SK-N-SH (cell line): Measurements from ENCODE around the gene NOL7. TPM values are rescaled to one million over a fixed set of nuclear protein-coding genes. Genes with fewer than 3 reads are reported as not detected.

Experiments
- CTCF ChIA-PET: fragments of 300-600, 350-600 bp; formaldehyde crosslinking; extraction: SDS; loops from one replicate; lab custom pipeline; 2021; lab: Yijun Ruan, JAX
- POLR2A ChIA-PET: fragments of 350-600 bp; sonication (Branson Sonifier 250); formaldehyde crosslinking; extraction: SDS; loops from one replicate; lab custom pipeline; 2020; ENCODE audit warnings: antibody characterized with exemption, inconsistent platforms; lab: Yijun Ruan, JAX
- DNase-seq: peaks from one replicate; pipeline ENCODE4 v3.0.0; 2012
- H2AFZ ChIP-seq: fragments of 200-600 bp; sonication (generic); 2 replicates; pipeline ENCODE4 v1.8.1; 2016; ENCODE audit warnings: antibody characterized with exemption, mild to moderate bottlenecking, low read depth
- H3F3A ChIP-seq: fragments of 200-600 bp; sonication (generic); replicated peaks from 2 replicates; pipeline ENCODE3; 2016; ENCODE audit warnings: antibody characterized with exemption, mild to moderate bottlenecking; ENCODE audit not compliant: insufficient read depth
- H3K27ac ChIP-seq, 2 experiments: fragments of 200-500 bp in 1 of 2; fragments of 200-600 bp in 1 of 2; sonication (Bioruptor generic) in 1 of 2; sonication (generic), shearing (Covaris generic) in 1 of 2; 2 replicates each; pipeline versions ENCODE4 v1.5.1 to v1.6.1; 2014 to 2016; ENCODE audit warnings: low read depth in 2 of 2, inconsistent platforms in 1 of 2, low read length in 1 of 2, mild to moderate bottlenecking in 1 of 2, mixed read lengths in 1 of 2
- H3K27me3 ChIP-seq: fragments of 200-600 bp; sonication (generic), shearing (Covaris generic); 2 replicates; pipeline ENCODE4 v1.6.1; 2016; ENCODE audit warnings: mixed run types; ENCODE audit not compliant: insufficient read depth
- H3K36me3 ChIP-seq, 2 experiments: fragments of 200-500 bp in 1 of 2; fragments of 200-600 bp in 1 of 2; sonication (Bioruptor generic) in 1 of 2; sonication (generic) in 1 of 2; replicated peaks in 1 of 2; 2 replicates each; pipeline versions ENCODE3 to v1.5.1; 2014 to 2016; ENCODE audit warnings: low read length in 1 of 2, mild to moderate bottlenecking in 1 of 2; ENCODE audit not compliant: insufficient read depth in 2 of 2, control insufficient read depth in 1 of 2
- H3K4me1 ChIP-seq, 2 experiments: fragments of 200-500 bp in 1 of 2; fragments of 200-600 bp in 1 of 2; sonication (Bioruptor generic) in 1 of 2; sonication (generic), shearing (Covaris generic) in 1 of 2; 2 replicates each; pipeline versions ENCODE4 v1.5.1 to v1.6.1; 2014 to 2016; ENCODE audit warnings: low read depth in 1 of 2, low read length in 1 of 2, mixed run types in 1 of 2; ENCODE audit not compliant: insufficient read depth in 2 of 2, control insufficient read depth in 1 of 2
- H3K4me2 ChIP-seq: fragments of 200-600 bp; sonication (generic), shearing (Covaris generic); 2 replicates; pipeline ENCODE4 v1.6.1; 2017; ENCODE audit warnings: mixed run types
- H3K4me3 ChIP-seq, 2 experiments: fragments of 200-500 bp in 1 of 2; fragments of 200-600 bp in 1 of 2; sonication (Bioruptor generic) in 1 of 2; sonication (generic), shearing (Covaris generic) in 1 of 2; 2 replicates each; pipeline versions ENCODE4 v1.5.1 to v1.8.1; 2014 to 2016; ENCODE audit warnings: low read depth in 2 of 2, inconsistent platforms in 1 of 2, low read length in 1 of 2, mild to moderate bottlenecking in 1 of 2, mixed read lengths in 1 of 2, moderate library complexity in 1 of 2
- H3K79me2 ChIP-seq: fragments of 200-600 bp; sonication (generic); 2 replicates; pipeline ENCODE4 v1.8.1; 2017; ENCODE audit warnings: mild to moderate bottlenecking; ENCODE audit not compliant: insufficient read depth
- H3K9ac ChIP-seq: fragments of 200-600 bp; sonication (generic); 2 replicates; pipeline ENCODE4 v1.6.1; 2017; ENCODE audit warnings: mixed run types
- H3K9me2 ChIP-seq: fragments of 200-600 bp; sonication (generic); 2 replicates; pipeline ENCODE4 v1.6.1; 2017; ENCODE audit warnings: mixed run types
- H3K9me3 ChIP-seq: fragments of 200-600 bp; sonication (generic); 2 replicates; pipeline ENCODE4 v1.6.1; 2017; ENCODE audit warnings: mixed run types, mild to moderate bottlenecking, moderate library complexity
- H4K20me1 ChIP-seq: fragments of 200-600 bp; sonication (generic); 2 replicates; pipeline ENCODE4 v1.6.1; 2017; ENCODE audit warnings: mild to moderate bottlenecking, mixed run types; ENCODE audit not compliant: insufficient read depth
- CHD2 ChIP-seq: fragments of 150-350 bp; IDR thresholded peaks from 2 replicates; pipeline ENCODE4 v1.6.1; 2018; ENCODE audit warnings: low read length; ENCODE audit not compliant: partially characterized antibody
- EP300 ChIP-seq, 2 experiments: IDR thresholded peaks; 2 replicates each; pipeline versions ENCODE4 v1.4.0 to v1.6.1; 2012; ENCODE audit warnings: borderline replicate concordance in 1 of 2, low read depth in 1 of 2, low read length in 1 of 2
- FOXJ3 ChIP-seq: sonication (generic); formaldehyde crosslinking; IDR thresholded peaks from 2 replicates; pipeline ENCODE4 v1.5.1; 2020; ENCODE audit warnings: mild to moderate bottlenecking, missing genetic modification reagents
- FOXM1 ChIP-seq: IDR thresholded peaks from 2 replicates; pipeline ENCODE4 v1.4.0; 2012; ENCODE audit warnings: low read depth, mild to moderate bottlenecking
- JUND ChIP-seq: IDR thresholded peaks from 2 replicates; pipeline ENCODE4 v1.4.0; 2012
- NFIC ChIP-seq: IDR thresholded peaks from 2 replicates; pipeline ENCODE4 v1.4.0; 2012; ENCODE audit warnings: borderline replicate concordance
- NRF1 ChIP-seq: IDR thresholded peaks from 2 replicates; pipeline ENCODE4 v1.6.1; 2012; ENCODE audit warnings: low read depth, mild to moderate bottlenecking, low read length
- POLR2AphosphoS5 ChIP-seq: IDR thresholded peaks from 2 replicates; pipeline ENCODE4 v1.6.1; 2012; ENCODE audit warnings: low read depth, low read length
- RCOR1 ChIP-seq: fragments of 150-350 bp; IDR thresholded peaks from 2 replicates; pipeline ENCODE4 v1.6.1; 2017; ENCODE audit warnings: antibody characterized with exemption, low read length
- RFX5 ChIP-seq: IDR thresholded peaks from 2 replicates; pipeline ENCODE4 v1.6.1; 2012; ENCODE audit warnings: mild to moderate bottlenecking, improper control_type of control experiment, low read length
- SMC3 ChIP-seq: IDR thresholded peaks from 2 replicates; pipeline ENCODE4 v1.6.1; 2012; ENCODE audit warnings: low read depth, low read length, improper control_type of control experiment
- TAF1 ChIP-seq: IDR thresholded peaks from 2 replicates; pipeline ENCODE4 v1.6.1; 2012; ENCODE audit warnings: low read depth, mild to moderate bottlenecking, low read length, moderate library complexity, borderline replicate concordance
- TCF12 ChIP-seq: IDR thresholded peaks from 2 replicates; pipeline ENCODE4 v1.4.0; 2012
- WGBS: methylation state at CpG from one replicate; pipeline ENCODE4 v1.1.6; 2017; ENCODE audit warnings: low lambda C conversion rate; 5-methylcytosine and 5-hydroxymethylcytosine counted together
- polyA plus RNA-seq, 3 experiments: library from polyadenylated mRNA; depleted of rRNA; stranded (reverse); fragments of >200 nt; gene quantifications; 2 replicates each; pipeline ENCODE4 v1.2.3, GENCODE V29; 2012
- TF ChIP-seq, protein P1 (sequence below): fragments of 150-350 bp; IDR thresholded peaks from 2 replicates; pipeline ENCODE4 v1.6.1; 2016; ENCODE audit warnings: mild to moderate bottlenecking, low read depth, low read length
- TF ChIP-seq, protein P2 (sequence below): fragments of 150-350 bp; IDR thresholded peaks from 2 replicates; pipeline ENCODE4 v1.6.1; 2017; ENCODE audit warnings: antibody characterized with exemption, low read length, low read depth, borderline replicate concordance
- TF ChIP-seq, protein P3 (sequence below): IDR thresholded peaks from 2 replicates; pipeline ENCODE4 v1.6.1; 2012; ENCODE audit warnings: mild to moderate bottlenecking, low read depth, low read length, moderate library complexity

The NOL7 gene
- polyA plus RNA-seq, 1 of the 3 experiments (the other 2 are of a cell fraction): 103 TPM

DNA sequence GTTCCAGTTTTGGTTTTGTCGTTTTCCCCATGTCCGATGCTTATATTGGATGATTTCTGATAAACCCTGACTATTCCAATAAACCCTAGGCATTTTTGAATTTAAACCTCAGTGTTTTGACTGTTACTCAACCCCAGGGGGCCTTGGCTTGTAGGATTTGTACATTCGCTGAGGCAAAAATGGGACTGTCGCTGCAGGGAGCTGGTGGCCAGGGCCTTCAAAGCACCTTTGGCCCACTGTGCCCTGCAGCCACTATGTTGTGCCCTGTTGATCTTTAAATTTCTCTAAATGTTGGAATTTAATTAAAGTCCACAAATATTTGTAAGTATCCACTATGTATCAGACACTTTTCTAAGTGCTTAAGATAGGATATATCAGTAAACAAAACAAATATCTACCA is 9.5 kb upstream of the NOL7 start:
- no peak overlapping the region for H3K4me2 ChIP-seq
- peaks cover 0 to 3% of the 10 kb centered on the region in 2 experiments; a peak in 1 of 4 replicates for H3K4me1 ChIP-seq
- no peak for TF ChIP-seq RFX5
- TF ChIP-seq CHD2: no peak
- no peak for TF ChIP-seq EP300 (IDR thresholded peaks at IDR 0.05; ENCODE audit: borderline replicate concordance in 1 of 2, low read depth in 1 of 2, low read length in 1 of 2)
- TF ChIP-seq, protein P1, sequence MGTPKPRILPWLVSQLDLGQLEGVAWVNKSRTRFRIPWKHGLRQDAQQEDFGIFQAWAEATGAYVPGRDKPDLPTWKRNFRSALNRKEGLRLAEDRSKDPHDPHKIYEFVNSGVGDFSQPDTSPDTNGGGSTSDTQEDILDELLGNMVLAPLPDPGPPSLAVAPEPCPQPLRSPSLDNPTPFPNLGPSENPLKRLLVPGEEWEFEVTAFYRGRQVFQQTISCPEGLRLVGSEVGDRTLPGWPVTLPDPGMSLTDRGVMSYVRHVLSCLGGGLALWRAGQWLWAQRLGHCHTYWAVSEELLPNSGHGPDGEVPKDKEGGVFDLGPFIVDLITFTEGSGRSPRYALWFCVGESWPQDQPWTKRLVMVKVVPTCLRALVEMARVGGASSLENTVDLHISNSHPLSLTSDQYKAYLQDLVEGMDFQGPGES: no peak
- no peak for TF ChIP-seq RCOR1
- TF ChIP-seq TAF1: no peak
- TF ChIP-seq FOXJ3 (CRISPR knock-in tag): no peak
- no peak for TF ChIP-seq NRF1
- no peak for TF ChIP-seq TCF12
- TF ChIP-seq NFIC: no peak
- no peak for TF ChIP-seq POLR2AphosphoS5
- no peak for TF ChIP-seq SMC3
- no peak for TF ChIP-seq JUND
- TF ChIP-seq, protein P2, sequence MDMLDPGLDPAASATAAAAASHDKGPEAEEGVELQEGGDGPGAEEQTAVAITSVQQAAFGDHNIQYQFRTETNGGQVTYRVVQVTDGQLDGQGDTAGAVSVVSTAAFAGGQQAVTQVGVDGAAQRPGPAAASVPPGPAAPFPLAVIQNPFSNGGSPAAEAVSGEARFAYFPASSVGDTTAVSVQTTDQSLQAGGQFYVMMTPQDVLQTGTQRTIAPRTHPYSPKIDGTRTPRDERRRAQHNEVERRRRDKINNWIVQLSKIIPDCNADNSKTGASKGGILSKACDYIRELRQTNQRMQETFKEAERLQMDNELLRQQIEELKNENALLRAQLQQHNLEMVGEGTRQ: no peak
- TF ChIP-seq FOXM1: no peak
- 95% methylated on average over 4 of the region's 4 CpGs for WGBS
- no peak overlapping the region for H3K4me3 ChIP-seq
- no peaks in the 10 kb centered on the region for H3K79me2 ChIP-seq
- H3K27me3 ChIP-seq: no peaks in the 10 kb centered on the region
- no peak overlapping the region for H3K27ac ChIP-seq
- ChIA-PET POLR2A (no interaction called here), CTCF (interaction anchor here (0.7 to 2.6 kb wide), 3 partner anchors 9 to 268 kb away, joined by 3 to 16 read pairs (median 4); partner anchors contain the start of gene SIRT5)
- H3K9me2 ChIP-seq: no peaks in the 10 kb centered on the region
- H3F3A ChIP-seq: no peaks in the 10 kb centered on the region
- no peaks in the 10 kb centered on the region for H3K9me3 ChIP-seq
- peaks cover 10 to 23% of the 10 kb centered on the region in 2 experiments for H3K36me3 ChIP-seq
- DNase-seq: no peak
- H2AFZ ChIP-seq: no peak overlapping the region
- no peaks in the 10 kb centered on the region for H4K20me1 ChIP-seq
- H3K9ac ChIP-seq: no peak overlapping the region

DNA sequence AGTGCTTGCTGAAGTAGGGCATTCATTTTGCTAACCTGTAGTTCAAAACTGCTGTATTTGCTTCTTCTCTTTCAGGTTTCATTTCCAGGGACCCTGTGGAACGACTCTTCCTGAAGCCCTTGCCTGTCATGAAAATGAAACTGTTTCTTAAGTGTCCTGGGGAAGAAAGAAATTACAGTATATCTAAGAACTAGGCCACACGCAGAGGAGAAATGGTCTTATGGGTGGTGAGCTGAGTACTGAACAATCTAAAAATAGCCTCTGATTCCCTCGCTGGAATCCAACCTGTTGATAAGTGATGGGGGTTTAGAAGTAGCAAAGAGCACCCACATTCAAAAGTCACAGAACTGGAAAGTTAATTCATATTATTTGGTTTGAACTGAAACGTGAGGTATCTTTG is 3.4 kb upstream of the NOL7 start:
- peaks cover 11% of the 10 kb centered on the region for H3F3A ChIP-seq
- H3K9me3 ChIP-seq: no peaks in the 10 kb centered on the region
- H3K4me1 ChIP-seq: peaks cover 5 to 19% of the 10 kb centered on the region in 2 experiments; a peak in 3 of 4 replicates
- TF ChIP-seq, protein P3, sequence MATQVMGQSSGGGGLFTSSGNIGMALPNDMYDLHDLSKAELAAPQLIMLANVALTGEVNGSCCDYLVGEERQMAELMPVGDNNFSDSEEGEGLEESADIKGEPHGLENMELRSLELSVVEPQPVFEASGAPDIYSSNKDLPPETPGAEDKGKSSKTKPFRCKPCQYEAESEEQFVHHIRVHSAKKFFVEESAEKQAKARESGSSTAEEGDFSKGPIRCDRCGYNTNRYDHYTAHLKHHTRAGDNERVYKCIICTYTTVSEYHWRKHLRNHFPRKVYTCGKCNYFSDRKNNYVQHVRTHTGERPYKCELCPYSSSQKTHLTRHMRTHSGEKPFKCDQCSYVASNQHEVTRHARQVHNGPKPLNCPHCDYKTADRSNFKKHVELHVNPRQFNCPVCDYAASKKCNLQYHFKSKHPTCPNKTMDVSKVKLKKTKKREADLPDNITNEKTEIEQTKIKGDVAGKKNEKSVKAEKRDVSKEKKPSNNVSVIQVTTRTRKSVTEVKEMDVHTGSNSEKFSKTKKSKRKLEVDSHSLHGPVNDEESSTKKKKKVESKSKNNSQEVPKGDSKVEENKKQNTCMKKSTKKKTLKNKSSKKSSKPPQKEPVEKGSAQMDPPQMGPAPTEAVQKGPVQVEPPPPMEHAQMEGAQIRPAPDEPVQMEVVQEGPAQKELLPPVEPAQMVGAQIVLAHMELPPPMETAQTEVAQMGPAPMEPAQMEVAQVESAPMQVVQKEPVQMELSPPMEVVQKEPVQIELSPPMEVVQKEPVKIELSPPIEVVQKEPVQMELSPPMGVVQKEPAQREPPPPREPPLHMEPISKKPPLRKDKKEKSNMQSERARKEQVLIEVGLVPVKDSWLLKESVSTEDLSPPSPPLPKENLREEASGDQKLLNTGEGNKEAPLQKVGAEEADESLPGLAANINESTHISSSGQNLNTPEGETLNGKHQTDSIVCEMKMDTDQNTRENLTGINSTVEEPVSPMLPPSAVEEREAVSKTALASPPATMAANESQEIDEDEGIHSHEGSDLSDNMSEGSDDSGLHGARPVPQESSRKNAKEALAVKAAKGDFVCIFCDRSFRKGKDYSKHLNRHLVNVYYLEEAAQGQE: no peak
- no peaks in the 10 kb centered on the region for H3K9me2 ChIP-seq
- H3K79me2 ChIP-seq: peaks cover 27% of the 10 kb centered on the region
- no peak overlapping the region for H2AFZ ChIP-seq
- H3K4me2 ChIP-seq: no peak overlapping the region
- H3K36me3 ChIP-seq: peaks cover 0 to 5% of the 10 kb centered on the region in 2 experiments
- no peaks in the 10 kb centered on the region for H3K27me3 ChIP-seq
- H3K27ac ChIP-seq: no peak overlapping the region
- ChIA-PET POLR2A (no interaction called here), CTCF (interaction anchor here (1.0 kb wide), 1 partner anchor 36 kb away, joined by 3 read pairs; no protein-coding TSS in a partner anchor)
- H3K9ac ChIP-seq: no peak overlapping the region
- H4K20me1 ChIP-seq: peaks cover 8% of the 10 kb centered on the region
- H3K4me3 ChIP-seq: no peak overlapping the region
- DNase-seq: no peak
- 97% methylated on average over 4 of the region's 4 CpGs for WGBS
